HS-27A (cell line): ENCODE data around the gene PEX10.
"Not testable (repeated sequence)": the region's sequence is repeated elsewhere in the genome, so short reads cannot be mapped to it uniquely, and the experiment has no call there.

ENCODE experiments used
- DNase-seq: peaks from one replicate; pipeline ENCODE4 v3.0.0-alpha.2; 2012; ENCODE audit warnings: low read depth, missing footprints

Gene PEX10

DNA sequence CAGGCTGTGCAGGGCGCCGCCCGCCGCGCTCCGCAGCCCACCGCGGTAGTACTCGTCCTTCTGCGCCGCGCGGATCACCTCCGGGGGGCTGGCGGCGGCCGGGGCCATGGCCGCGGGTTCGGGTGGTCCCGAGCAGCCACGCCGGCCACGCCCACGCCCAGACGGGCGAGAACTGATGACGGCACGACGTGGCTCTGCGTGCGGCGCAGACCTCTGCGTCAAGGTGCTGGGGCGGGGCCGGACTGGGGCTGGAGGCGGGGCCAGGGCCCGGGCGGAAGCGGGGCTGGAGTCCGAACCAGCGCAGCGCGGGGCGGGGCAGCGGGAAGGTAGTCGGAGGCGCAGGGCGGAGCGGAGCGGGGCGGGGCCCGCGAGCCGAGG is at the start of gene PEX10:
Gene PEX10 (minus strand): TSS at position 170 of the 378 bp plus-strand sequence. CDS start 62 bp downstream, at position 108.
- peak; percentile 80 for DNase-seq

DNA sequence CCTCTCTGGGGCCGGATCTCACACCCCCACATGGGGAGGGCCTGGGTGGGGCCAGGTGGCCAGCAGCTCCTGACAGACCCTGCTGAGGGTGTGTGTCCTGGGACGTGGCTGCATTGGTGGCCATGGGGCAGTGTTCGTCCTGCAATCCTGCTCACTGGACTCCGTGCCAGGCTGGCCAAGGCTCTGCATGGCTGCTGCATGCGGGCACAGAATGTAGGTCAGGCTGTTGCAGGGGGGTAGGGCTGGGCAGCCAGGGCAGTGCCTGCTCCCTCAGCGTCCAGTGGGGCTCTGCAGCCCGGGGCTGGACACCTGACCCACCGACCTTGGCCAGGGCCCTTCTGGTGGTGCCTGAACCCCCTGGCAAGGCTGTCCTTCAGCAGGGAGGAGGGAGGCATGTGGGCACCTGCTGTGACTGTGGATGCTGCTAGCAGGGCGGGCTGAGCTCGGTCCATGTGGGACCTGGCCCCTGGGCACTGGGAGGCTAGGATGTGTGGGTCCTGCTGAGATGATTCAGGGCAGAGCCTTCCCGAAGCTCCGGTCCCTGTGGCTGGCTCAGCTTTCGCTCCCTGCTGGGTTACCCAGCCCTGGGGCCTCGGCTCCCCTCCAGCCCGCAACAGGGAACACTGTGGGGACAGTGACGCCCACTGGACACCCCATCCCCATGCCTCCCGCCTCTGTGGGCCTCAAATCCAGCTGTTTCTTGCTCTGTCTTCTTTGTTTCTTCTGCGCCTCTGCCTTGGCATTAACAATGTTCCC is 48.8 kb upstream of the PEX10 start:
- DNase-seq, result no peak

DNA sequence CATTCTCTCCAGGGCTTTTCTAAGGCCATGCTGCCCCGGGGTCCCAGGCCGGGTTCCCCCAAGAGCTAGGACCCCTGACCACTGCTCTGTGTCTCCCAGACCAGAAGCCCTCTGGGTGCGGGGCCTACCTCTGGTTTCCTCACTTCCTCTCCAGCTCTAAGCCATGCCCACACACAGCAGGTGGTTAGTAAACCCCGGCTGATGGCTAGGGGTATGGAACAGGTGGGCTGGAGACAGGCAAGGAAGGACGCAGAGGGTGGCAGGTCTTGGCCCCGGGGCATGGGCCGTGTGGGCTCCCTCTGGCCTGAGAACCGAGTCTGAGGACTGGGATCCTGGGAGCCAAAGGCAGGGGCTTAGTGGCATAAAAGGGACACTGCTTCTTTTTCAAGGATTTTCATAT is 47.8 kb upstream of the PEX10 start:
- no peak for DNase-seq

DNA sequence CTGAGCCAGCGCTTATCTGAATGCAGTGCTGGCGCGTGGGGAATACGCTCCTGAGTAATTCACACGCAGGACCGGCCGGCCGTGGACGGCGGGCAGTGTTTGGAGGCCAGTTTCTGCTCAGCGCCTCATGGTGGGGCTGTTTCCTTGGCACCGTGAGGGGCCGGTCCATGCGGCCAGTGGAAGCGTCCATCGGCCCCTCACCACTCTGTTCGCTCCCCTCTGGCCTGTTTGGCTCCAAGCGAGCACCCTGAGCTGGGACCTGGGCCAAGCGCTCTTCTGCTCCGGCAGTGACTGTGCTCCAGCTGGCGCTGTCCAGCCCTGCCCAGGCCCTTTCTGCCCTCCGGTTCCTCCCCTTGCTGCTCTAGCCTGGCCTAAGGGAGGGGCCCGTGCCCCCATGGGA is 47.4 kb upstream of the PEX10 start:
- no peak for DNase-seq

DNA sequence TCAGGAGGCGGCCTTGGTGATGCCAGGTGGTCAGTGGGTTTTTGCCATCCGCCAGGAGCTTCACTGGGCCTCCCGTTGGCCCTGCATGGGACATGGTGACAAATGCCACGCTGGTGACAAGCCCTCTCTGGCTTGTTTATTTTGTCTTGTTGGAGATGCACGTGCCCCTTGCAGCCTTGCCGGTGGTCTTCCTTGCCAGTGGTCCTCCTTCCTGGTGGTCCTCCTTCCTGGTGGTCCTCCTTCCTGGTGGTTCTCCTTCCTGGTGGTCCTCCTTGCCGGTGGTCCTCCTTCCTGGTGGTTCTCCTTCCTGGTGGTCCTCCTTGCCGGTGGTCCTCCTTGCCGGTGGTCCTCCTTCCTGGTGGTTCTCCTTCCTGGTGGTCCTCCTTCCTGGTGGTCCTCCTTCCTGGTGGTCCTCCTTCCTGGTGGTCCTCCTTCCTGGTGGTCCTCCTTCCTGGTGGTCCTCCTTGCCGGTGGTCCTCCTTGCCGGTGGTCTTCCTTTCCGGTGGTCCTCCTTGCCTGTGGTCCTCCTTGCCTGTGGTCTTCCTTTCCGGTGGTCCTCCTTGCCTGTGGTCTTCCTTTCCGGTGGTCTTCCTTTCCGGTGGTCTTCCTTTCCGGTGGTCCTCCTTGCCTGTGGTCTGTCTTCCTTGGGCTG is 46.9 kb upstream of the PEX10 start:
- DNase-seq, result not testable (repeated sequence)

DNA sequence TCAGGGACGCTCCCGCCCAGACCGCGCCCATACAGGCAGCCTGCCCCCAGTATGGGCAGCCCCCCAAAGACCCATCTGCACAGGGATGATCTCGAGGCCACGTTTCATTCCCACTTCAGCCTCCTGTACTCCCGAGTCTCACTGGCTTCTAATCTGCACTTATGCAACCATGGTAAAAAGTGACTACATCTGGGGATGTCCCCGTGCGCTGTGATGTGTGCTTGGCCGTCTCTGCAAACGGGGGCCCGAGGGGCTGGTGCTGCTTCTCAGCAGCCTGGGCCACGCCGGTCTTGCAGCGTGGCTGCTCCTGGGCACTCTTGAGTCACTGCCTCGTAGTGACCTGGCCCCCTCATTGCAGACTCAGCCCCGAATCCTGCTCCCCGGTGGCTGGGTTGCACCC is 46.3 kb upstream of the PEX10 start:
- no peak for DNase-seq

DNA sequence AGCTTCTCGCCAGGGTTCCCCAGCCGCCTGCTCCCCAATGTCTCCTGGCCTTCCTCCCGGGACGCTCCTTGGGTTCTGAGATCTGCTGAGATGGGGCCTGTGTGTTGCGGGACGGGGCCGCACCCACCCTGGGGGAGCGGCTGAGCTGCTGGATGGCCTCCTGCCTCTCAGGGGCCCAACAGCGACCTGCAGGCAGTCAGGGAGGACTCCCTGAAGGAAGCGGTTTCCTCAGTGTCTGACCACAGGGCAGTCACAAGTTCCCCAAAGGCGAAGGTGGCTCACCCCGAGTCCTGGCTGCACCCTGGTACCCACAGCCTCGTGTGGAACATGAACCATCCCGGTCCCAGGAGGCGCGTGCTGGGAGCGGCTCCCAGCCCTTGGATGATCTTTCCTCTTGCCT is 45.1 kb upstream of the PEX10 start:
- DNase-seq, result no peak

DNA sequence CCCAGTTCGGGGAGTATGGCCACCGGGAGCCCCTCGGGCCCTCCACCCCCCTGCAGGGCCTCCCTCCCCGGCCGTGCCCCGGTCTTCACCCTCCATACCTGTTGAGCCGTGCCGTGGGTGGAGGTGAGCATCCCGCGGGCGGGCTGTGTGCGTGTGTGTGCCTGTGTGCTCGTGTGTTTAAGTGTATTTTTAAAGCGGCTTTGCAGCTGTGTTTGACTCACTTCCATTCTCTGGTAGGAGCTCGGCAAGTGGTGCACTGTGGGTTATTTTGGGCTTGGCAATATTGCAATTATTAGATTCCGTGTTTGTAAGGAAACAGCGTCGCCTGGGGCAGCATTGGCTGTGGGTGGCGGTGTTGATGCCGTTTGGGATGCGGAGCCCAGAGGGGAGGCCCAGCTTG is 43.4 kb upstream of the PEX10 start:
- no peak for DNase-seq

DNA sequence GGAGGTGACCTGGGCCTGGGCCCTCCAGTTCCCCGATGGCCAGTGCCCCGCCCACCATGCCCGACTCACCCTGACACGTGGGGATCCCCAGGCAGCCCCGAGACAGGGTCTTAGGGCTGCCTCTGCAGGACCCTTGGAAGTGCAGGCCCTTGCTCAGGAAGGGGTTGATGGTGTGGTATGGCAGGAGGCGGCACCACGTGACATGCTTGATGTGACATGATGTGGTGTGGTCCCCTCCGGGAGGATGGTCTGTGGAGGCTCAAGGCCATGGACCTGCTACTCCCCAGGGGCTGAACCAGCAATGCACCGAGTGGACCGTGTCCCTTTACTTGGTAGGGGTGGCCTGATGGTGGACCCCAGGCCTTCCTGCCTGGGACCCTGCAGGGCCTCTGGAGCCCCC is 41.9 kb upstream of the PEX10 start:
- DNase-seq, result no peak

DNA sequence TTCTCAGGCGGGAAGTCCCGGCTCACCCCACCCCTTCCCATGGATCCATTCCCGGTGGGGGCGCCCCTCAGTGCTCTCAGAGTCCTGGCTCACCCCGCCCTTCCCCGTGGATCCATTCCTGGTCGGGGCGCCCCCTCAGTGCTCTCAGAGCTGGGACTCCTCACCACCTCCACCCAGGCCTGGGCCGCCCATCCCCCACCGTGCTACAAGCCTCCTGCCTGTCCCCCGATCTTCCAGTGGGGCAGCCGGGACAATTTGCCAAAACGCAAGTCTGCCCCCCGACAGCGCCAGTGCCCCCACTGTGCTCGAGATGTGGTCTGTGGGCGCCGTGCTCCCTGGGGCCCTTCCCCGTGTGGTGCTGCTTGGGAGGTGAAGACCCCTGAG is 40.6 kb upstream of the PEX10 start:
- no peak for DNase-seq

DNA sequence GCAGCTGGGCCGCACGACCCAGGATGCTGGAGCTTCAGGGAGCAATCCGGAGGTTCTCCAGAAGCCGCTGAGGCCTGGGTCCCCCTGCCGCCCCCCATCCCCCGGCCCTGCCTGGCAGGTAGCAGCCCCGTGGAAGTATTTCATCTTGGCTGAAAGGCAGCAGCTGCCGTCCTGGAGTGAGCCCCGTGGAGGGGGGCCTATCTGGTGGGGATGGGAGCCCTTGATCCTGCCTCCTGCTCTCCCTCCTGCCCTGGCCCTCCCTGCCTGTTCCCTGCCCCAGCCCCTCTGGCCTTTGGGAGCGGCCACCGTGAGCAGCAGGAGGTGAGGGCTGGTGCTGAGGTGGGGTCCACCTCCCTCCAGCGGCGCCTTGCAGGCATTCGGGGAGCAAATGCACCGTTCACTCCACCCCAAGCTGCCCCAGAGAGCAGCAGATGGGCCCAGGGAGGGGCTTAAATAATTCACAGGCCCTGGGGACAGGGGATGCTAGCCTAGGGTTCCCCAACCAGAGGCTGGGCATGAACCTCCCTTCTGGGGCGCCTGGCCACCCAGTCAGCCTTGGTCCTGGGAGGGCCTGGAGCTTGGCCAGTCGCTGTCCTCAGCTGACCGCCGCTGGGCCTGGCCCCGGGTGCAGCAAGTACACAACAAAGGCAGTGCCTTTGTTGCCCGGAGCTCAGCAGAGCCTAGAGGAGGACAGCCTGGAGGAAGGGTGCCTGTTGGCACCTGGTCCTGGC is 40.0 kb upstream of the PEX10 start:
- peak; percentile 14 for DNase-seq

DNA sequence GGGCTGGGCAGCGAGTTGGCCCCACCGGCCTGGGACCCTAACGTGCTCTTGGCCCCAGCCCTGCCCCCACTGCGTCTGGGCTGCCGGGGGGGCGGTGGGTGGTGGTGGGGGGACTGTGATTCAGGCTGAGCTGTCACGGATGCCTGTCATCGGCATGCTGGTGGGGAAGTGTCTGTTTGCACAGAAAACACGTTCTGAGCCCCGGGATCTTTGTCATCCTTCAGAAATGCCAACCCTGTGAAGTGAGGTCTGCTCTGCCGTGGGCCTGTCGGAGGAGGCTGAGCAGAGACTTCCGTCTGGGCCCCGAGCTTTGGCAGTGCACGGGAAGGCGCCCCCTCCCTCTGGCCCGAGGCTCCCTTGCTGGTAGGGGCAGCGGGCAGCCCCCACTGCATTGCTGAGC is 39.4 kb upstream of the PEX10 start:
- peak; percentile 82 for DNase-seq

DNA sequence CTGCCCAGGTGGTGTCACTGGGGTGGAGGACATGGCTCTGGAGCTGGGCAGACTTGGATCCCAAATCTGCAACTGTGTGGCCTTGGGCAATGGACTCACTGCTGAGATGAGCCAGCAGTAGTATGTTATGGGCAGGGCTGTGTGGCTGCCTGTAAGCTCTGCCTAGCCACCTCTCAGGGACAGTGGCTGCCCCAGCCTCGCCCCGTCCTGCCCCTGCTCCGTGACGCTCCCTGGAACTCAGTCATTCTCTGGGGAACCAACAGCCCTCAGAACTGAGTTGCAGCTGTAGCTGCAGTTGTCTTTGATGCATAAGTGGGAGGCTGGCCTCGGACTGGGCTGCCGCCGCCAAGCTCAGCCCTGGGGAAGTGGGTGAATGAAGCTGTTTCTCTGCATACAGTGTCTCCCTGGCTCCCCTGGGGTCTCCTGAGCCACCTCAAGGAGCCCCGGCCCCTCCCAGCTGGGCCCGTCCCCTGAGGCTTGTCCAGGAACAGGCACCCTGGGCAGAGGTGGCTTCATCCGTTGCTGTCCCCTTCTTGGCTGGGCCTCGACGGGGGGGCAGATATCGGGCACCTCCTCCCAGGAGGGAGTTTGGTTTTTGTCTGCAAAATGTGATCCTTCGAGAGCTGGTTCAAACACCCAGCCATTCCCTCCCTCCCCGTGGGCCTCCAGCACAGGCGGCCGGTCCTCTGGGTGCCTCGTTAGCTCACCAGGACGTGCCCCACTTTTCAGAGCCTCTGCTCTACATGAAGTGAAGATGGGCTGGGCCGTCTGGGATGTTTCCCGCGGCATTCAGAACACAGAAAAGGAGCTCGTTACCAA is 37.5 kb upstream of the PEX10 start:
- no peak for DNase-seq

DNA sequence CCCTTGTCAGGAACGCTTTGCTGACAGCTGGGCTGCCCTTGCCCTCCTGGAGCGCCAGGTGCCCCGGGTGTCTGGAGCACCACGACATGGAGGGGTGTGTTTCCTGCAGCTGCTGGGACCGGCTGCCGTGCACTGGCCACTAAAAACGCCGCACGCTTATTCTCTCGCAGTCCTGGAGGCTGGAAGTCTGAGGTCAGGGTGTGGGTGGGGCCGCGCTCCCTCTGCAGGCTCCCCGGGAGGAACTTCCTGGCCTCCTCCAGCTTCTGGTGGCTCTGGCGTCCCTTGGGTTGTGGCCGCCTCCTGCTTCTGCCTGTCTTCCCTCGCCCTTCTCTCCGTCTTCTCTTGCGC is 35.7 kb upstream of the PEX10 start:
- DNase-seq, result no peak

DNA sequence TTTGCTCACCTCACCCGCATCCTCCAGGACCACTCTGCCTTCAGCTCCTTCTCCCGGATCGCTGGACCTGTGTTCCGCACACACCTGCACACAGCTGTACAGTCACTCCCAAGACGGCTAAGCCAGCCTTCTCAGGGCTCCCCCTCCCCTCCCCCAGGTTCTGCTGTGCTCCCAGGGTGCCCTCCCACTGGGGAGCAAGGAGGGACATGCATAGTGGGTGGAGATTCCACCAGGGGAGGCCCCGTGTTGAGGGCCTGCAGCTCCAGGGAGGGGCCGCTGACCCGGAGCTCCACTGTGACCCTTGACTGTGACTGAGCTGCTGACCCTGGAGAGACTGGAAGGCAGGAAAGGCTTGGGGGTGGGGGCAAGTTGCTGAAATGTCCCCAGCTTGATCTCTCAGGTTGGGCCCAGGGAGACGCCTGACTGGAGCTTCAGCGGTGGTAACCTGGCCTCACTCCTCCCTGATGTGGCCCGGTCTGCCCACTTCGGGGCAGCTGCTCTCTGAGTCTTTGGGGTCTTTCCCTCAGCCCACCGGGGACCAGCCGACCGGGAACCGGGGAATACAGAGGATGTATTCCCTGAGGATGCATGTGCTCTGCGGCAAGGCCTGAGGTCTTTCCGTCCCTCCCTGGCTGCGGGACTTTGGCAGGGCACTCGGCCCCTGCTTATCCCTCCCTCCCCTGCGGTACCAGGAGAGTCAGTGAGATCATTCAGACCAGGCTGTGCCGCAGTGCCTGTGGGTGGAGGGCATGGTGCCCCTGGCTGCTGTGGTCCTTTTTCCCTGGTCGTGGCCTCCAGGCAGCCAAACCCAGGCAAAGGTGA is 35.1 kb upstream of the PEX10 start:
- no peak for DNase-seq

DNA sequence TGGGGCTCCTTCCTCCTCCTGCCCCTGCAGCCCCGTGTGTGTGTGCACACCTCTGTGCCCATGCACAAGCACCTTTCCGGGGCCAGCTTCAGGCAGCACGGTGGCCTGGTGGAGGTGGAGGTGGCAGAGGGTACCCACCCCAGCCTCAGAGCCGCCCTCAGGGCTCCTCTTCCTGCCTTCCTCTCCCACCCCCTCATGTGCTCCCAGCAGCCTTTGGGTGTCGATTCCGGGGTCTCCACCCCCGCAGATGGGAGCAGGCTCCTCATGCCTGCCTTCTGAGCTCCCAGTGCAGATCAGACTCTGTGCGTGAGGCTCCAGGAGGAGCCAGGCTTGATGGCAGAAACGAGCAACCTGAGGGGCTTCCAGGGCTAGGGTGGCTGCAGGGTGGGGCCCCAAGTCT is 34.5 kb upstream of the PEX10 start:
- no peak for DNase-seq

DNA sequence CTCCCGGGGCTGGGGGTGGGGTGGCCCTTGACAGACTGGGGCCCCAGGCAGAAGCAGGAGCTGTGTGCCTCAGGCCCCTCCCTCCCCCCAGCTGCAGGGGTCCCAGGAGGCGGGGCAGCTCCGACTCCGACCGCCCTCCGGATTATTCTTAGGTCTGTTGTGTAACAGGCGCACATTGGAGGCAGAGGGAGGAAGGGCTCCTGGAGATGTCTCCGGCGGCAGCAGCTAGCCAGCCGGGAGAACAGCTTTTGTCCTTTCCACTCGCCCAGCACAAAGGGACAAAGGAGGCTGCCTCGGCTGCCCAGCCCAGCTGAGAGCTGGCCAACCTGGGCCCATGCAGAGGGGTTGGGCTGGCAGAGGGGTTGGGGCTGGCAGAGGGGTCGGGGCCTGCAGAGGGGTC is 34.0 kb upstream of the PEX10 start:
- DNase-seq, result no peak

DNA sequence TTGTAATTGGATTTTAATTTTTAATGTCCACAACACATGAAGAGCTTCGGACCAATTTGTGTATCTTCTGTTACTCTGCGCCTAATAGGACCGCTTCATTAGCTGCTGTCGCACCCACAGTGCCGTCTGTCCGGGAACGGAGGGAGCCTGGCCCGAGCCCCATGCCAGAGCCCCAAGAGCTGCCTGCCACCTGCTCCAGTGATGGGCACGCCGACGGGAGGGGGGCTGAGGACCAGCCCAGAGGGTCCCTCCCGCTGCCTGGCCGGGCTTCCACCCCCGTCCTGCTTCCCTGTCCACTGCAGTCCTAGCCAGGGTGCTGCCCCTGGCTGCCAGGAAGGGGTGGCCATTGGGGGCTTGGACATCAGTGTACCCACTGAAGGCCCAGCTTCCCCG is 33.5 kb upstream of the PEX10 start:
- DNase-seq, result no peak

DNA sequence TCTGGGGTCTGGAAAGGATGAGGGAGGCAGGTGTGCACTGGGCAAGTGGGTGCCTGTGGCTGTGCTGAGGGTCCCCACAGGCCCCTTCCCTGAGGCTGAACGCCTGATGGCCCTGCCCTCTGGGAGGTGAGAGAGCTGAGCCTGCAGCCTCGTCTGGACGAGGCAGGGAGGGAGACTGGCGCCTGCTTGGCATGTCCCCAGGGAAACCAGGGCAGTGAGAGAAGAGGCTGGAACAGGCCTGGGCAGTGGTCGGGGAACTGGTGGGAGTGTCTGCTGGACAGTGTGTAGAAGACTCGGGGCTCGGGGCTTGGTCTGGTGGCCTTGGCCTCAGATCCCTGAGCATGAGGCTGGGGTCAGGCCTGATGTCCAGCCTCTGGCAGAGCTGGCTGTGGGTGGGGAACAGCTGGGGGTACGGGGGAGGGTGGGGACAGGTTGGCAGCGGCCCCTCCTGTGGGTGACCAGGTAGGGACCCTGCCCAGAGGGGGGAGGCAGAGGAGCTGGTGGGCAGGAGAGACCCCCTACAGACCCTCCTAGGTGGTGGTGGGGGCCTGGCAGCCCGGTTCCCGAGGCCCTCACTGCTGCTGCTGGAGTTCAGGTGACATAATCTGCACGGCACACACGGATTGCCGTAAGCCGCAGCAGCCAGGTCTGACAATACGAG is 32.9 kb upstream of the PEX10 start:
- DNase-seq, result no peak

DNA sequence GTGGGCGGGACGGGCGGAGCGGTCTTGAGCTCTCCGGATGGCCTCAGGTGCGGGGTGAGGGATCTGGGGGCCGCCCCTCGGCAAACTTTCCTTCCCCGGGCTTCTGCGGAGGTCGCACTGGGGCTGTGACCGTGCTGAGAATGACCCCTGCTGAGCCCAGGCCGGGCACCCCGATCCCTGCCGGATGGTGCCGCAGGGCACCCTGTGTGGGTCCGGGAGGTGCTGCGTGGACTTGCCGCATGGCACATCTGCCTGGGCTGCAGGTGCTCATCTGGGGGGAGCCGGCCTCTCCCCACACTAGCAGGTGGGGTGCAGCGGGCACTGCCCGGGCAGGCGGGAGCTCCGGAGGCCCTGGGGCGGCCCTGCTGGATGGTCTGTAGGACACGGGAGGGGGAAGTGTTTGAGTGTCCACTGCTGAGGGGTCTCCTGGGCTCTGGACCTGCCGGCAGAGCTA is 31.8 kb upstream of the PEX10 start:
- no peak for DNase-seq
